HG03175 (cell line): ENCODE results near the gene LRRC23.

Experiments
- ATAC-seq: cut with Tn5 transposase; IDR thresholded peaks from one replicate; pipeline ENCODE4 v1.9.1; 2021; ENCODE audit warnings: mild to moderate bottlenecking, moderate library complexity; ENCODE audit not compliant: unreplicated experiment

LRRC23 gene

DNA sequence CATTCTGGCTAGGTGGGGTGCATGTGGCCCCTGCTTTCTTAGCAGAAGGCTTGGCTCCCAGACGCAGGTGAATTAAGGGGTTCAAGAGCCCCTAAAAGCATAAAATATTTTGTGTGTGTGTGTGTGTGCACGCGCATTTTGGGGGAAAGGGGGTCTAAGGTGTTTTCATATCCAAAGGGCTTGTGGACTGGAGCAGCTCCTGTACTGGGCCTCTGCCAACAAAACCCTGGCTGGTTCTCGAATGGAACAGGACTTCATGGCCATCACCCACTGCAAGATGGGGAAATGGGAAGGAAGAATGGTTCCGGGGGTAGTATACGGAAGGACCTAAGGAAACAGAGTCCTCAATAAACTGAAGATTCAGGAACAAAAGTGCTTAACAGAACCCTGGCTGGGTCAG, 19.2 kb downstream of the LRRC23 start:
- no peak for ATAC-seq

DNA sequence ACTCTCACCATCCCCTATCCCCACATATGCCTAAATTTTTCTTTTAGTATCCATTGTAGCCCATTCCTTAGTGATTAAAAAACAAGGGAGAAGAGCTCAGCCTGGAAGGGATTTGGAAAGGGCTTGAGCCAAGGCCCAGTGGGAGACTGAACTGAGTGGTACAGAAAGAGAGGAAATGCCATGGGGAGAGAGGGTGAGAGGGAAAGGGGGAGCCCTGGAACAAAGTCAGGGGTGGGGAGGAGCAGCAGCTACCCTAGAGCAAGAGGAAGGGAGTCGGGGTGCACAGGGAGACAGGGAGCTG, 20.6 kb downstream of the LRRC23 start:
- no peak for ATAC-seq

DNA sequence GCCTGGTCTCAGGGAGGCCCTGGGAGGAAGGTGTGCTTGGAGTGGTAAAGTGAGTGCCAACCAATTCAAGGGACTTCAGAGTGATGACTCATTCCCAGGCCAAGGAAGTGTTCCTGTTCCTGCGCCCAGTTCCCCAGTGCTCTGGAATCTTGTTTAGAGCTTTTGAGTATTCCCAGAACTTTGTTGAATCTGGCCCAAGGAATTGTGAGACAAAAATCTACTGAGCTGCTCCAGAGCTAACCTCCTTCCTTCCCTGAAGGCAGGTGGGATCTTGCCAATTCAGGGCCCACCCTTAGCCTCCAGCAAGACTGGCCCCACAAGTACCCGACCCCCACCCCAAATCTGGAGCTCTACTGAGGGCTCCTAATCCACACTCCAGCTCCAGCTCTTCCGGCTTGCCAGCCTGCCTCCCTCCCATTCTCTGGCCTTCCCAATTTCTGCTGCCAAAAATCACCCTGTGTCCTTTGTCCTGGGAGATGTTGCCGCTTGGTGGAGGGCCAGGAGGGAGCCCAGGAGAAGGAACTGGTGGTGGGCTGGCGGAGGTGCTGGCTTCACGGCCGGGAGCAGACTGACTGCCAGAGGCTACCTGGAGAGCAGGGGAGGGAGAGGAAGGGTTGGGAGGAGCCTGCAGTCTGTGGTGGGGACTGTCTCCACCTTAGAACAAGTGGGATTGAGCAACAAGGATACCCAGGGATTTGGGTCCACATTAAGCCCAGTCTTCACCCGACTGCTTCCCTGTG, 21.1 kb downstream of the LRRC23 start:
- no peak for ATAC-seq

- ATAC-seq: no peak
Measured at GRCh38 chr12:6927379-6928021, 22.9 kb downstream of the LRRC23 start, which contains the start of gene ATN1. Gene ATN1, plus strand, starts transcription at chr12:6927959. Its CDS starts 6,043 bp downstream, at chr12:6934002.

DNA sequence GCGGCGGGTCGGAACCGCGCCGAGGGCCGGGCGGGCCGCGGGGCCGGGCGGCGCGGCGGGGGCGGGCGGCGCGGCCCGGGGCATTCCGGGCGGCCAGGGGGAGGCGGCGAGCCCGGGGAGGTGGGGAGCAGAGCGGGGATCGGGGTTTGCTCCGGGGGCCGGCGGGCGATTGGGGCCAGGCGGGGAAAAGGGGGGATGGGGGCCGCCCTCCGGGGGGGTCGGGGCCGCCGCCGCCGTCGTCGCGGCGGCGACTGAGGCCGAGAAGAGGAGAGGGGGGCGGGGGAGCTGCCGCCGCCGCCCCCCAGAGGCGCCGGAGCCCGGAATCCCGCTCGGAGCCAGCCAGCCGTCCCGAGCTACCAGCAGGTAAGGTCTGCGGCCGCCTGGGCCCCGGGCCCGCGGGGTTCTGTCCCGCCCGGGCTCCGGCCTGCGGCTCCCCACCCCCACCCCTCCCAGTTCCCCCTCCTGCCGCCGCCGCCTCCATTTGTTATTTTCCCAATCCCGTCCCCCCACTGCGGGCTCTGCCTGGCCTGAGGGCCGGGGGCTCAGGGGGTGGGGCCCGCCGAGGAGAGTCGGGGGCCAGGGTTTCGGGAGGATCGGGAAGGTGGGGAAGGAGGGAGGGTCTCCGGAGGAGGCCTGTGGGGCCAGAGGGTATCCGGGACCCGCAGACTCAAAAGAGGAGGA, 23.5 kb downstream of the LRRC23 start:
- ATAC-seq: peak; percentile 40

DNA sequence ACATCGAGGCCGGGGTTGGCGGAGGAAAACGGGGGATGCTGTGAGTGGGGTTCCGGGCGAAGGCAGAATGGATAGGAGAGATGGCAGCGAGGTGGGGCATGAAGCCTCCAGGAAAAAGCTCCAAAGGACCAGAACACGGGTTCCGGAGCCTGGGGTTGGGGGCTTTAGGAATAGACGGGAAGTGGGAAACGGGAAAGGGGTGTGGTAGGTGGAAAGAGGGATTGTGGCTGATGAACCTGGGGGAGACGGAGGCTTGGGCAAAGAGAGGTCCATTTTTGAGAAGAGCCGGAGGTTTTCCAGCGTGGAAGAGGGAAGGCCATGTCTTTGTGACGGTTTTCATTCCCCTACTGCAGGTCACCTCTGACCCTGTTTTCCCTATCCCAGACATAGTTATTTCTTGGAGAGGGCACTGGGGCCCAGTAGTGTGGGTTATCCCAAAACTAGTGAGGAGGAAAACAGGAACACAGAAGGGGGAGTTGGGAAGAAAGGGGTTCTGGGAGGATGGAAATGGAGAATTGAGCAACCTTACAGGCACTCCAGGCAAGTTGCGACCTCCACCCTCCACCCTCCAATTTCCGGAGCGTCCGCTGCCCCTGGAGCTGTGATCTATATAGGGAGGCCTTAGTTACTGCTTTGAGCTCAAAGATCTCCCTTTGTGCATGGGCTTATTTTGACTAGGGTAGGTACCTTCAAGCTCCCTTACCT, 24.2 kb downstream of the LRRC23 start:
- no peak for ATAC-seq

- ATAC-seq: no peak
Measured at GRCh38 chr12:6929466-6930452, 25.1 kb downstream of the LRRC23 start.

- no peak for ATAC-seq
Measured at GRCh38 chr12:6932766-6933165, 28.1 kb downstream of the LRRC23 start.

DNA sequence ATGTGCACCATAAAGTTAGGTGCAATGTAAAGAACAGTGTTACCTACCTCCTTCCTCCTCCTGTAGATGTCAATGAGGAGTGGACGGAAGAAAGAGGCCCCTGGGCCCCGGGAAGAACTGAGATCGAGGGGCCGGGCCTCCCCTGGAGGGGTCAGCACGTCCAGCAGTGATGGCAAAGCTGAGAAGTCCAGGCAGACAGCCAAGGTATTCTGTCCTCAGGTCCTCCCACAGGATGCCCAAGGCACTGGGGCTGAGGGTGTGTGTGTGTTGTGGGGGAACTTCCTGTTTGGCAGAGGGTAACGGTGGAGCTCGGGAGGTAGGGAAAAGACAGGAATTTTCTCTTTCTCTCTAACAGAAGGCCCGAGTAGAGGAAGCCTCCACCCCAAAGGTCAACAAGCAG, 29.5 kb downstream of the LRRC23 start:
- no peak for ATAC-seq

DNA sequence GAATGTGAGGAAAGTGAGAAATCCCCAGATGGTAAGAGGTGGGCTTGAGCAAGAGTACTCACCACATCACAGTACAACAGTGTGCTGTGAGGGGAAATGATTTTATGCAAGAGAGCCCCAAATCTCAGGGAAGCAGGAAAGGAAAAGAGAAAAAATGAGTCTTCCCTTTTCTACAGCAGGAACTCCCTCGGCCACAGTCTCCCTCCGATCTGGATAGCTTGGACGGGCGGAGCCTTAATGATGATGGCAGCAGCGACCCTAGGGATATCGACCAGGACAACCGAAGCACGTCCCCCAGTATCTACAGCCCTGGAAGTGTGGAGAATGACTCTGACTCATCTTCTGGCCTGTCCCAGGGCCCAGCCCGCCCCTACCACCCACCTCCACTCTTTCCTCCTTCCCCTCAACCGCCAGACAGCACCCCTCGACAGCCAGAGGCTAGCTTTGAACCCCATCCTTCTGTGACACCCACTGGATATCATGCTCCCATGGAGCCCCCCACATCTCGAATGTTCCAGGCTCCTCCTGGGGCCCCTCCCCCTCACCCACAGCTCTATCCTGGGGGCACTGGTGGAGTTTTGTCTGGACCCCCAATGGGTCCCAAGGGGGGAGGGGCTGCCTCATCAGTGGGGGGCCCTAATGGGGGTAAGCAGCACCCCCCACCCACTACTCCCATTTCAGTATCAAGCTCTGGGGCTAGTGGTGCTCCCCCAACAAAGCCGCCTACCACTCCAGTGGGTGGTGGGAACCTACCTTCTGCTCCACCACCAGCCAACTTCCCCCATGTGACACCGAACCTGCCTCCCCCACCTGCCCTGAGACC, 31.0 kb downstream of the LRRC23 start:
- ATAC-seq: no peak

DNA sequence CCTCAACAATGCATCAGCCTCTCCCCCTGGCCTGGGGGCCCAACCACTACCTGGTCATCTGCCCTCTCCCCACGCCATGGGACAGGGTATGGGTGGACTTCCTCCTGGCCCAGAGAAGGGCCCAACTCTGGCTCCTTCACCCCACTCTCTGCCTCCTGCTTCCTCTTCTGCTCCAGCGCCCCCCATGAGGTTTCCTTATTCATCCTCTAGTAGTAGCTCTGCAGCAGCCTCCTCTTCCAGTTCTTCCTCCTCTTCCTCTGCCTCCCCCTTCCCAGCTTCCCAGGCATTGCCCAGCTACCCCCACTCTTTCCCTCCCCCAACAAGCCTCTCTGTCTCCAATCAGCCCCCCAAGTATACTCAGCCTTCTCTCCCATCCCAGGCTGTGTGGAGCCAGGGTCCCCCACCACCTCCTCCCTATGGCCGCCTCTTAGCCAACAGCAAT, 31.6 kb downstream of the LRRC23 start:
- ATAC-seq: no peak

- peak; percentile 6 for ATAC-seq
Measured at GRCh38 chr12:6936636-6937480, 32.2 kb downstream of the LRRC23 start.

- peak; percentile 94 for ATAC-seq
Measured at GRCh38 chr12:6937481-6938352, 33.1 kb downstream of the LRRC23 start.

DNA sequence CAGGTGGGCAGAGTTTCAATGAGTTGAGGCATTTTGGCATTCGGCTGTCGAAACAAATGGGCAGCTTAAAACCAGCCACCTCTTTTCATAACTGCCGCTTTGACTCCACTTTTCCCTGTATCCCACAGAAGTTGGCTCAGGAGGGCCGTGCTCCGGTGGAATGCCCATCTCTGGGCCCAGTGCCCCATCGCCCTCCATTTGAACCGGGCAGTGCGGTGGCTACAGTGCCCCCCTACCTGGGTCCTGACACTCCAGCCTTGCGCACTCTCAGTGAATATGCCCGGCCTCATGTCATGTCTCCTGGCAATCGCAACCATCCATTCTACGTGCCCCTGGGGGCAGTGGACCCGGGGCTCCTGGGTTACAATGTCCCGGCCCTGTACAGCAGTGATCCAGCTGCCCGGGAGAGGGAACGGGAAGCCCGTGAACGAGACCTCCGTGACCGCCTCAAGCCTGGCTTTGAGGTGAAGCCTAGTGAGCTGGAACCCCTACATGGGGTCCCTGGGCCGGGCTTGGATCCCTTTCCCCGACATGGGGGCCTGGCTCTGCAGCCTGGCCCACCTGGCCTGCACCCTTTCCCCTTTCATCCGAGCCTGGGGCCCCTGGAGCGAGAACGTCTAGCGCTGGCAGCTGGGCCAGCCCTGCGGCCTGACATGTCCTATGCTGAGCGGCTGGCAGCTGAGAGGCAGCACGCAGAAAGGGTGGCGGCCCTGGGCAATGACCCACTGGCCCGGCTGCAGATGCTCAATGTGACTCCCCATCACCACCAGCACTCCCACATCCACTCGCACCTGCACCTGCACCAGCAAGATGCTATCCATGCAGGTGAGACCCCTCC, 34.0 kb downstream of the LRRC23 start:
- no peak for ATAC-seq

DNA sequence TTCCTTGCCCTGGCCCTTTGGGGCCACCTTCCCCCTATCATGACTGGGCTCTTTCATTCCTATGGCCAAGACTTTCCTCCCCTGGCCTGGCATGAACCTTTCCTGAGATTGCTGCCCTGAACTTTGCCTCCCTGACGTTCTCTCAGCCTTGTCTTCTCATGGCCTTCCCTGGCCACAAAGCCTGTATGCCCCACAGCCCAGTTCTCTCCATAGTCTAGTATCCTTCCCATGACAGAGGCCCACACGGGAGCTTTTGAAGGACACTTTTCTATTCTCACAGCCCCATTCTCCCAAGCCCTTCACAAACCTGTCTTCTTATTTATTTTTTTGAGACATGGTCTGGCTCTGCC, 34.5 kb downstream of the LRRC23 start:
- ATAC-seq: no peak

- no peak for ATAC-seq
Measured at GRCh38 chr12:6941267-6941666, 36.6 kb downstream of the LRRC23 start.

DNA sequence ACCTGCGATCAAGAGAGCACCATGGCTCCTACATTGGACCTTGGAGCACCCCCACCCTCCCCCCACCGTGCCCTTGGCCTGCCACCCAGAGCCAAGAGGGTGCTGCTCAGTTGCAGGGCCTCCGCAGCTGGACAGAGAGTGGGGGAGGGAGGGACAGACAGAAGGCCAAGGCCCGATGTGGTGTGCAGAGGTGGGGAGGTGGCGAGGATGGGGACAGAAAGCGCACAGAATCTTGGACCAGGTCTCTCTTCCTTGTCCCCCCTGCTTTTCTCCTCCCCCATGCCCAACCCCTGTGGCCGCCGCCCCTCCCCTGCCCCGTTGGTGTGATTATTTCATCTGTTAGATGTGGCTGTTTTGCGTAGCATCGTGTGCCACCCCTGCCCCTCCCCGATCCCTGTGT, 37.2 kb downstream of the LRRC23 start:
- no peak for ATAC-seq
